ENCODE measurements around the gene PLEKHG4B. TPM values are rescaled to one million over a fixed set of nuclear protein-coding genes. Genes with fewer than 3 reads are reported as not detected.

PLEKHG4B gene
- total RNA-seq, 2 donors from 2014 or later, result 0.05 to 0.17 TPM

DNA sequence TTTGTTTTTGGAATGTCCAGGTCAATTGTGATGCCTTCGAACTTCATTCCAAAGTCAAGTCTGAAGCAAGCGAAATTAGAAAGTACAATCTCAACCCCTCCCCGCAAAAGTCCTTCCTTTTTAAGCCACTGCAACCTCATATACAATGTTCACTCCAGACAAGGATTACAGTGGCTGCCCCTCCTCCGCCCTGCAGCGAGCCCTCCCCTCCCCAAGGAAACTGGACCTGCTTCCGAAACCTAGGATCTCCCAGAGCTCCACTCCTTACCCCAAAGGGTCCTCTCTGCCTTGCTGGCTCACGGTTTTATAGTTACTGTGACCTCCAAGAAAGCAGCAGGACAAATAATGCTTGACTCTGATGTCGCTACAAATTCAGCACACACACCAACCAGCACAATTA is 109.7 kb downstream of the PLEKHG4B start:
- H3K27me3 ChIP-seq, result no peaks in the 10 kb centered on the region
- DNase-seq, result no peak
- H3K4me3 ChIP-seq, result no peak overlapping the region
- no peaks in the 10 kb centered on the region for H3K4me1 ChIP-seq
- no peaks in the 10 kb centered on the region for H3K36me3 ChIP-seq
- H3K9me3 ChIP-seq, result no peaks in the 10 kb centered on the region
- H3K9ac ChIP-seq (ENCODE audit: low read depth in 2 of 2, low read length in 2 of 2), result no peak overlapping the region
- H3K27ac ChIP-seq, result no peak overlapping the region
- intact Hi-C loops (cut with DNase I), result no loop called here
- TF ChIP-seq, protein P1, sequence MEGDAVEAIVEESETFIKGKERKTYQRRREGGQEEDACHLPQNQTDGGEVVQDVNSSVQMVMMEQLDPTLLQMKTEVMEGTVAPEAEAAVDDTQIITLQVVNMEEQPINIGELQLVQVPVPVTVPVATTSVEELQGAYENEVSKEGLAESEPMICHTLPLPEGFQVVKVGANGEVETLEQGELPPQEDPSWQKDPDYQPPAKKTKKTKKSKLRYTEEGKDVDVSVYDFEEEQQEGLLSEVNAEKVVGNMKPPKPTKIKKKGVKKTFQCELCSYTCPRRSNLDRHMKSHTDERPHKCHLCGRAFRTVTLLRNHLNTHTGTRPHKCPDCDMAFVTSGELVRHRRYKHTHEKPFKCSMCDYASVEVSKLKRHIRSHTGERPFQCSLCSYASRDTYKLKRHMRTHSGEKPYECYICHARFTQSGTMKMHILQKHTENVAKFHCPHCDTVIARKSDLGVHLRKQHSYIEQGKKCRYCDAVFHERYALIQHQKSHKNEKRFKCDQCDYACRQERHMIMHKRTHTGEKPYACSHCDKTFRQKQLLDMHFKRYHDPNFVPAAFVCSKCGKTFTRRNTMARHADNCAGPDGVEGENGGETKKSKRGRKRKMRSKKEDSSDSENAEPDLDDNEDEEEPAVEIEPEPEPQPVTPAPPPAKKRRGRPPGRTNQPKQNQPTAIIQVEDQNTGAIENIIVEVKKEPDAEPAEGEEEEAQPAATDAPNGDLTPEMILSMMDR (IDR thresholded peaks at IDR 0.05), result no peak

DNA sequence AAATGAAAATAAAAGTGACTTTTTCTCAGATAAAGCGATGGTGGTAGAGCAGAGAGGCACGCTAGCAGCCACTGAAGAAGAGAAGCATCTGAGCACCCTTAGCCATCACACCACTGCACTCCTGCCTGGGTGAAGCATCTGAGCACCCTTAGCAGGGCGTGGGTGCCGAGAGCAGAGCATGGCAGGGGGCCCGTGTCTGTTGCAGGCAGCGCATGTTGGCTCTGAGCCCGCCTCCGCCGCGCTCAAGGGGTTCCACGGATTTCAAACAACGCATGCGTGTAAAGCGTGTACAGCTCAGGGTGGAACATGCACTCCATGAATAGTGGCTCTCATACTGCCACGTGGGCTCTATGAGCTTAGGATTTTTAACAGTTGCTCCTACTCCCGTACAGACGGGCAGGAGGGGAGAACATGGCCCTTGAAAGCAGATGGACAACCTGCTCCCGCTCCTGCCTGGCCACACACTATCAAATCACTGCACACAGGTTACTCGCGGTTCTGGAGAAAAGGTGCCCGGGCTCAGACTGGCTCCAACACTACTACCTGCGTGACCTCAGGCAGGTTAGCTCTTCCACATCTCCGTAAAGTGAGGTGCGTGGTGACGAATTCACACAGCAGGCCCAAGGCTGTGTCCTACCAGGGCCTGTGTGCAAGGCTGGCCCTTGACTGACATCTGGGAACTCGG is 111.4 kb downstream of the PLEKHG4B start:
- Histone ChIP-seq H3K4me3 (no peak overlapping the region), H3K9ac (ENCODE audit: low read depth in 2 of 2, low read length in 2 of 2) (peak overlapping the region in 1 of 2 donors; percentile 8), H3K27me3 (no peaks in the 10 kb centered on the region), H3K9me3 (no peaks in the 10 kb centered on the region), H3K27ac (no peak overlapping the region), H3K4me1 (no peaks in the 10 kb centered on the region), H3K36me3 (no peaks in the 10 kb centered on the region)
- intact Hi-C loops (cut with DNase I), result no loop called here
- no peak for DNase-seq
- TF ChIP-seq, protein P1 (IDR thresholded peaks at IDR 0.05), result no peak

DNA sequence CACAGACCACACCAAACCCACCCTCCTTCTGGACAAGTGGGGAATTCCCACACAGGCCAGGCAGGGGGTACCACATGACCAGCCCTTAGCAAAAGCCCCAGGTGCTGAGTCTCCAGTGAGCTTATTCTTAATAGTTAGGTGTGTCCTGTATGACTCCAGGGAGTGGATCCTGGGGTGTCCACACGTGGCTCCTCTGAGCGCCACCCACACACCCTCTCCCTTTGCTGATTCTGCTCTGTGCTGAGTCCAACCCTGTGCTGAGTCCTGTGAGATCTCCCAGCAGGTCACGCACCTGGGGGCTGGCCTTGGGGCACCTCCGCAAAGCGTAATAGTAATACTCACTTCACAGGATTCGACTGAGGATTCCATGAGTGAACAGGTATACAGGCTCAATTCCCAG is 112.0 kb downstream of the PLEKHG4B start:
- Histone ChIP-seq H3K27me3 (no peaks in the 10 kb centered on the region), H3K4me1 (no peaks in the 10 kb centered on the region), H3K4me3 (no peak overlapping the region), H3K9me3 (no peaks in the 10 kb centered on the region), H3K27ac (no peak overlapping the region), H3K36me3 (no peaks in the 10 kb centered on the region), H3K9ac (ENCODE audit: low read depth in 2 of 2, low read length in 2 of 2) (no peak overlapping the region)
- intact Hi-C loops (cut with DNase I), result no loop called here
- TF ChIP-seq, protein P1 (IDR thresholded peaks at IDR 0.05), result no peak
- DNase-seq, result no peak

DNA sequence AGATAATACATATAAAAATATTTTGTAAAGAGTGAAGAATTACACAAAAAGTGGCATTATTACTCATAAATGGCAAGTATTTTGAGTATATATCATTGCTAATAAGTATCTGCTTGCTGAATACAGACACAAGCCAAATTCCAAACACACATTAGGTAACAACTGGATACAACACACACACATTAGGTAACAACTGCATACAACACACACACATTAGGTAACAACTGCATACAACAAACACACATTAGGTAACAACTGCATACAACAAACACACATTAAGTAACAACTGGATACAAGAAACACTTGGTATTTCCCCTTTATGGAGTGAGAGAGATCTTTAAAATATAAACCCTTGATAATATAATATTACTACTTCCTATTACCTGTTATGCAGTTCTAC is 112.5 kb downstream of the PLEKHG4B start:
- Histone ChIP-seq H3K27me3 (no peaks in the 10 kb centered on the region), H3K4me3 (no peak overlapping the region), H3K4me1 (no peaks in the 10 kb centered on the region), H3K36me3 (no peaks in the 10 kb centered on the region), H3K9ac (ENCODE audit: low read depth in 2 of 2, low read length in 2 of 2) (no peak overlapping the region), H3K9me3 (no peaks in the 10 kb centered on the region), H3K27ac (no peak overlapping the region)
- TF ChIP-seq, protein P1 (IDR thresholded peaks at IDR 0.05), result no peak
- DNase-seq, result no peak
- intact Hi-C loops (cut with DNase I), result no loop called here

DNA sequence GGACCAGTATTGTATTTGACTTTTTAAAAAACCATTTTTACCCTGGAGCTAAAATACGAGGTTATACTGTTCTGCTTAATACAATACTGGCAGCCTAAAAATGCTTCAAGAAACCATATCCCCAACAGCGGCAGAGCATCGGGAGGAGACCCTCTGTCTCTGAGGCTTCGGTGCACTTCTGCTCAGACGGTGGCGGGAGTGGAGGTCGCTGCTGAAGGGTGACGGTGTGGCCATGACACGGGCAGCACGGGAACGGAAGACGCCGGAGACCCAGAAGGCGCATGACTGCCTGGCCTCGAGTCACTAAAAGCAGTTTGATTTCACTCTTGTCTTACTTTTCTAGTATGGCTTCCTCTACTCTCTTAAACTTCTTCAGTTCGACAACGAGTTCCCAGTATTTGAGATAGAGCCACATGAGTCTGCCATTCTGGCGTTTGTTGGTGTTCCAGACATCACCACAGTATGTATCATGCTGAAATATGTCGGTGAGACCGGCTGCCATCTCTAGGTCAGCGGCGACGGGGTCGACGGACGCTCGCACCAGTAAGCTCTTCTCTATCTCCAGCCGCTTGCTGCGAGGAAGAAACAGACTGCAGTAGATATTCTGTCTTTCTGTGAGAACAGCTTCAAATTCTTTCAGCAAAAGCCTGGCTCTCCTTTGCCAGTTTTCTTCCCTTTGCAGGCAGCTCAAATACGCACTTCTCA is 113.2 kb downstream of the PLEKHG4B start:
- no peak overlapping the region for H3K27ac ChIP-seq
- TF ChIP-seq, protein P1 (IDR thresholded peaks at IDR 0.05), result no peak
- intact Hi-C loops (cut with DNase I), result no loop called here
- H3K9ac ChIP-seq (ENCODE audit: low read depth in 2 of 2, low read length in 2 of 2), result no peak overlapping the region
- H3K36me3 ChIP-seq, result no peaks in the 10 kb centered on the region
- DNase-seq, result no peak
- H3K9me3 ChIP-seq, result no peaks in the 10 kb centered on the region
- no peaks in the 10 kb centered on the region for H3K4me1 ChIP-seq
- H3K27me3 ChIP-seq, result no peaks in the 10 kb centered on the region
- no peak overlapping the region for H3K4me3 ChIP-seq

All from colonic mucosa (tissue), 4 donors.